PC-3 (cell line): ENCODE data around the gene IFNA16. TPM values are rescaled to one million over a fixed set of nuclear protein-coding genes. Genes with fewer than 3 reads are reported as not detected.
"Not testable (repeated sequence)": the region's sequence is repeated elsewhere in the genome, so short reads cannot be mapped to it uniquely, and the experiment has no call there.

ENCODE experiments used
- ATAC-seq: fragments of 200-7000 bp; cut with Tn5 transposase; 2 replicates; pipeline ENCODE4 v1.9.1; 2020; ENCODE audit warnings: mild to moderate bottlenecking, moderate library complexity
- BruUV-seq: library from RNA; stranded (reverse); fragments of 400-500 nt; replicated peaks from 2 replicates; lab custom pipeline; 2021; lab: Mats Ljungman, UMichigan
- CTCF ChIA-PET: fragments of 300-600 bp; sonication (Branson Sonifier 250); formaldehyde crosslinking; loops from one replicate; lab custom pipeline; 2022; ENCODE audit warnings: antibody characterized with exemption; lab: Charles Lee
- POLR2A ChIA-PET: fragments of 300-600 bp; sonication (Branson Sonifier 250); formaldehyde crosslinking; loops from one replicate; lab custom pipeline; 2022; ENCODE audit warnings: antibody characterized with exemption; ENCODE audit not compliant: unreplicated experiment; lab: Charles Lee
- DNase-seq: peaks from one replicate; pipeline ENCODE4 v3.0.0-alpha.2; 2015
- H2AFZ ChIP-seq: fragments of 300-600 bp; sonication (generic); 2 replicates; pipeline ENCODE4 v1.6.0; 2016; ENCODE audit warnings: antibody characterized with exemption, low read length
- H3F3A ChIP-seq: fragments of 300-600 bp; sonication (generic); one replicate; pipeline ENCODE4 v1.6.0; 2017; ENCODE audit warnings: antibody characterized with exemption, low read length, control low read depth, mild to moderate bottlenecking; ENCODE audit not compliant: unreplicated experiment
- H3K27ac ChIP-seq: fragments of 300-600 bp; sonication (generic); 2 replicates; pipeline ENCODE4 v1.5.1; 2016; ENCODE audit warnings: mild to moderate bottlenecking, low read length
- H3K27me3 ChIP-seq: fragments of 300-600 bp; sonication (generic); 2 replicates; pipeline ENCODE4 v1.6.1; 2016; ENCODE audit warnings: low read length, mixed read lengths
- H3K36me3 ChIP-seq: fragments of 300-600 bp; sonication (generic); 2 replicates; pipeline ENCODE4 v1.6.1; 2016; ENCODE audit warnings: low read depth, mixed run types, low read length, mixed read lengths
- H3K4me1 ChIP-seq: fragments of 300-600 bp; sonication (generic); 2 replicates; pipeline ENCODE4 v1.5.1; 2016; ENCODE audit warnings: low read length; ENCODE audit not compliant: insufficient read depth
- H3K4me2 ChIP-seq: fragments of 300-600 bp; sonication (generic); 2 replicates; pipeline ENCODE4 v1.6.0; 2016; ENCODE audit warnings: low read length
- H3K4me3 ChIP-seq: fragments of 300-600 bp; sonication (generic); 2 replicates; pipeline ENCODE4 v1.5.1; 2016; ENCODE audit warnings: mild to moderate bottlenecking, low read length, mixed read lengths
- H3K79me2 ChIP-seq: fragments of 300-600 bp; sonication (generic); 2 replicates; pipeline ENCODE4 v1.6.1; 2017; ENCODE audit warnings: low read length, mixed read lengths
- H3K9ac ChIP-seq: fragments of 300-600 bp; sonication (generic); 2 replicates; pipeline ENCODE4 v1.6.0; 2016; ENCODE audit warnings: mild to moderate bottlenecking, low read length
- H3K9me2 ChIP-seq: fragments of 300-600 bp; sonication (generic); replicated peaks from 2 replicates; pipeline ENCODE4 v1.6.1; 2016; ENCODE audit warnings: mixed run types, low read length, mixed read lengths
- H3K9me3 ChIP-seq: fragments of 300-600 bp; sonication (generic); 2 replicates; pipeline ENCODE4 v1.6.1; 2016; ENCODE audit warnings: low read length, mixed read lengths
- H4K20me1 ChIP-seq: fragments of 300-600 bp; sonication (generic); 2 replicates; pipeline ENCODE4 v1.6.1; 2016; ENCODE audit warnings: low read length, mixed read lengths
- EZH2 ChIP-seq: fragments of 300-600 bp; sonication (generic); IDR thresholded peaks from one replicate; pipeline ENCODE4 v1.6.1; 2017; ENCODE audit warnings: antibody characterized with exemption, mild to moderate bottlenecking, low read length; ENCODE audit not compliant: unreplicated experiment
- EZH2phosphoT487 ChIP-seq: fragments of 300-600 bp; sonication (generic); IDR thresholded peaks from 2 replicates; pipeline ENCODE4 v1.6.1; 2018; ENCODE audit warnings: mild to moderate bottlenecking, antibody characterized with exemption, low read length, borderline replicate concordance
- intact Hi-C: fragments of 100-400 bp; cut with micrococcal nuclease; formaldehyde crosslinking; loops from 2 replicates; pipeline ENCODE4 v1.9.0; 2023
- total RNA-seq: library from RNA; depleted of rRNA; stranded (reverse); fragments of >200 nt; gene quantifications from 2 replicates; pipeline ENCODE4 v1.2.3, GENCODE V29; 2014
- TF ChIP-seq, protein P1 (sequence below): fragments of 300-600 bp; sonication (generic); conservative IDR thresholded peaks from 2 replicates; pipeline ENCODE4 v1.5.1; 2017; ENCODE audit warnings: antibody characterized with exemption, low read depth, mild to moderate bottlenecking, low read length

IFNA16 gene
- total RNA-seq, 1 experiment from 2014 or later, result not detected

DNA sequence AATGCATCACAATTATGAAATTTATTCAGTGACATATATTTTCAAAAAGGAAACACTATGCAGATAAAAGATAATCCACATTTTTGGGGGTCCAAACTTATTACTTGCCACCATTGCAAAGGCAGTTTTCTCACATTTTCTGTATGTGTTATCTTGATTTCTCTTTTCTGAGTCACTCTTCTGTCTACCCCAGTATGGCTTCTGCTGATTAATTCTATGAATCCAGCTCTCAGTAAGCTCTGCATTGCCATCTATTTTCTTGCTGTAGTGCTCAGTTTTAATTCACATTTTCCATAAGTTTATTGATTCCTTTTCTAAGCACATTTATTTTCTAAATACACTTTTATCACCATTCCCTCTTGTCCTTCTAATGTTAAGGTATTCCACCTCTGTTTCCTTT, 11.9 kb downstream of the IFNA16 start:
- DNase-seq, result no peak
- H3K27ac ChIP-seq, result no peak overlapping the region
- H3K9ac ChIP-seq, result no peak overlapping the region
- ChIA-PET POLR2A (no interaction called here), CTCF (no interaction called here)
- H3K27me3 ChIP-seq, result peaks cover 10% of the 10 kb centered on the region
- intact Hi-C loops, result no loop called here
- TF ChIP-seq EZH2, result no peak
- TF ChIP-seq, protein P1, sequence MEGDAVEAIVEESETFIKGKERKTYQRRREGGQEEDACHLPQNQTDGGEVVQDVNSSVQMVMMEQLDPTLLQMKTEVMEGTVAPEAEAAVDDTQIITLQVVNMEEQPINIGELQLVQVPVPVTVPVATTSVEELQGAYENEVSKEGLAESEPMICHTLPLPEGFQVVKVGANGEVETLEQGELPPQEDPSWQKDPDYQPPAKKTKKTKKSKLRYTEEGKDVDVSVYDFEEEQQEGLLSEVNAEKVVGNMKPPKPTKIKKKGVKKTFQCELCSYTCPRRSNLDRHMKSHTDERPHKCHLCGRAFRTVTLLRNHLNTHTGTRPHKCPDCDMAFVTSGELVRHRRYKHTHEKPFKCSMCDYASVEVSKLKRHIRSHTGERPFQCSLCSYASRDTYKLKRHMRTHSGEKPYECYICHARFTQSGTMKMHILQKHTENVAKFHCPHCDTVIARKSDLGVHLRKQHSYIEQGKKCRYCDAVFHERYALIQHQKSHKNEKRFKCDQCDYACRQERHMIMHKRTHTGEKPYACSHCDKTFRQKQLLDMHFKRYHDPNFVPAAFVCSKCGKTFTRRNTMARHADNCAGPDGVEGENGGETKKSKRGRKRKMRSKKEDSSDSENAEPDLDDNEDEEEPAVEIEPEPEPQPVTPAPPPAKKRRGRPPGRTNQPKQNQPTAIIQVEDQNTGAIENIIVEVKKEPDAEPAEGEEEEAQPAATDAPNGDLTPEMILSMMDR, result no peak
- TF ChIP-seq EZH2phosphoT487, result no peak
- H3K4me3 ChIP-seq, result no peak overlapping the region
- H3K9me3 ChIP-seq, result no peaks in the 10 kb centered on the region
- H3K4me1 ChIP-seq, result no peaks in the 10 kb centered on the region
- BruUV-seq, result no TSS peak
- ATAC-seq, result no peak
- no peaks in the 10 kb centered on the region for H4K20me1 ChIP-seq
- H3K9me2 ChIP-seq, result no peaks in the 10 kb centered on the region
- H3K36me3 ChIP-seq, result no peaks in the 10 kb centered on the region
- no peak overlapping the region for H2AFZ ChIP-seq
- no peak overlapping the region for H3K4me2 ChIP-seq
- no peaks in the 10 kb centered on the region for H3F3A ChIP-seq
- H3K79me2 ChIP-seq, result no peaks in the 10 kb centered on the region

DNA sequence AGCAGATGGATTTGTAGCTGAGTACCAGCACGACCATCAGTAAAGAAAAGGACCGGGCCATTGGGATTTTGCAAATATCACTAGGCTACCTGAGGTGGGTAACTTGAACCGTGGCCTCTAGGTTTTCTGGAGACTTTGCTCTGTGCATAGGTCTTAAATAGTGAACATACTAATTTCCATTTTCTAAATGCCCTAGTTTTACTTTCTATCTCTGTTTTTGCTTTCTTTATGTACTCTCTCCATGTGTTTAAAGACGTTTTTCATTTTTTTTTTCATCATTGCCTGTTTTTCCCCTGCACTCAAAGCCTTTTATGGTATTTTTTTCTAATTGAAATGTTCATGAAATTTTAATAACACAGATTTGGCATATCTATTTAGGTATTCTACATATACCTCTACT, 15.0 kb downstream of the IFNA16 start, which contains the start of gene IFNA7:
Gene IFNA7, minus strand, starts transcription at position 101 of the 400 bp plus-strand sequence. Its CDS starts 40 bp downstream, at position 61.
- H3K4me3 ChIP-seq, H3K4me2 ChIP-seq, H3K9me3 ChIP-seq, H3K36me3 ChIP-seq, H3K79me2 ChIP-seq, ATAC-seq, H3K9me2 ChIP-seq, CTCF ChIA-PET, intact Hi-C loops, DNase-seq, H3K27ac ChIP-seq, BruUV-seq, H4K20me1 ChIP-seq, H3K9ac ChIP-seq, H3F3A ChIP-seq, POLR2A ChIA-PET, H3K4me1 ChIP-seq, H2AFZ ChIP-seq: not testable (repeated sequence)
- H3K27me3 ChIP-seq, result peaks cover 14% of the 10 kb centered on the region

DNA sequence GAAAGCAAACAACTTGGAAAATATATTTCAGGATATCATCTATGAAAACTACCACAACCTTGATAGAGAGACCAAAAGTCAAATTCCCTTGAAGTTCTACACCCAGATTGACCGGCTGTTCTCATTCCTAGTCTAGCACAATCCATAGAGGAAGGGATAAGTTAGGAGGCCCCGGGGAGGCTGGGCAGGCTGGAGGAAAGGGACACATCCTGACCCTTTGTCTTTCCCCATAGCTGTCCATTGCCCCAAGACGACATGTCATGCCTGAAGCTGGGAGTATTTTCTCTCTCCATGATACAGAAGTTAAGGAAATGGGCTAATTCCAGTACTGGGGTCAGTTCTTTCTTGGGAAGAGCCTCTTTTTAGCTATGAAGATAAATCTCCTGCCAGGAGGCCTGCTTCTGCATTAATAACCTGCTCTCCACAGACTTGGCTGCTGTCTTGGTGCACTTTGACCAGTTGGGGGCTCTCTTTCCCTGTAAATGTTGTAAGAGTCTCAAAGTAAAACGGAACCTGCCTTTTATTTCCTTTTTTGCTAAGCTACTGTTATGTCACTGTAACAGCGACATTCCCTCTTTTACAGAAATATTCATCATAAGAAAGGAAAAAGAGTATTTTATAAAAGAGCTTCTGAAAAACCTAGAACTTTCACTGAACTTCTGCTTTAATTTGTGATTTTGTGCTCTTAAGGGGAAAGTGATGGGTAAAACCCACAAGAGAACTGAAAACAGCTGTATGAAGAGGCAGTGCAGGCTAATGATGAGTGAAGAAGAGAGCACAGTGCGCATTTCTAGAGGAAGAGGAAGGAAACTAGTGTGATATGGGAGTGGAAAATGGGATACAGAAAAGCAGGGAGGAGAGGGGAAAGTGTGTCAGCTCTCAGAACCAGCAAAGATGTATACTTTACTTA, 22.0 kb downstream of the IFNA16 start:
- TF ChIP-seq, protein P1, result peak; percentile 56
- H3K4me1 ChIP-seq, POLR2A ChIA-PET, H3K4me2 ChIP-seq, H4K20me1 ChIP-seq, BruUV-seq, H3K9me3 ChIP-seq, H3K79me2 ChIP-seq, H3K27me3 ChIP-seq, H3F3A ChIP-seq, H2AFZ ChIP-seq, intact Hi-C loops, H3K27ac ChIP-seq, H3K9me2 ChIP-seq, H3K36me3 ChIP-seq, H3K4me3 ChIP-seq, H3K9ac ChIP-seq: not testable (repeated sequence)
- CTCF ChIA-PET, result interaction anchor here (0.6 to 0.9 kb wide), 3 partner anchors 12 to 239 kb away, joined by 4 to 6 read pairs (median 5); no protein-coding TSS in a partner anchor
- DNase-seq, result peak; percentile 42
- ATAC-seq, result peak; percentile 86

DNA sequence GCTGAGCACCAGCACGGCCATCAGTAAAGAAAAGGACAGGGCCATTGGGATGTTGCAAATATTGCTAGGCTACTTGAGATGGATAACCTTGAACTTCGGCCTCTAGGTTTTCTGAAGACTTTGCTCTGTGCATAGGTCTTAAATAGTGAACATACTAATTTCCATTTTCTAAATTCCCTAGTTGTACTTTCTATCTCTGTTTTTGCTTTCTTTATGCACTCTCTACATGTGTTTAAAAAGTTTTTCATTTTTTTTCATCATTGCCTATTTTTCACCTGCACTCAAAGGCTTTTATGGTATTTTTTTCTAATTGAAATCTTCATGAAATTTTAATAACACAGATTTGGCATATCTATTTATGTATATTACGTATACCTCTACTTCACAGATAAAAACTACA, 29.6 kb downstream of the IFNA16 start, which contains the start of gene IFNA4:
Gene IFNA4, minus strand, starts transcription at position 101 of the 400 bp plus-strand sequence. Its CDS starts 56 bp downstream, at position 45.
- ATAC-seq, DNase-seq, H3K9ac ChIP-seq, H3K36me3 ChIP-seq, H3K27me3 ChIP-seq, H3K79me2 ChIP-seq, H4K20me1 ChIP-seq, H3F3A ChIP-seq, H3K27ac ChIP-seq, H2AFZ ChIP-seq, POLR2A ChIA-PET, H3K4me2 ChIP-seq, CTCF ChIA-PET, H3K9me2 ChIP-seq, H3K4me1 ChIP-seq, H3K9me3 ChIP-seq, H3K4me3 ChIP-seq, BruUV-seq, intact Hi-C loops: not testable (repeated sequence)
